Vagina (tissue), 2 donors: Measurements from ENCODE around the gene CLDN18. TPM values are rescaled to one million over a fixed set of nuclear protein-coding genes. Genes with fewer than 3 reads are reported as not detected.

ENCODE experiments used
- DNase-seq, 2 donors: peaks; one replicate each; pipeline ENCODE4 v3.0.0-alpha.2; 2017; ENCODE audit errors: extremely low spot score in 2 of 2
- H3K27ac ChIP-seq: fragments of 200-600 bp; sonication (generic); one replicate; pipeline ENCODE4 v1.5.1; 2019
- H3K27me3 ChIP-seq: fragments of 200-600 bp; sonication (generic); one replicate; pipeline ENCODE4 v1.5.1; 2019
- H3K36me3 ChIP-seq, 2 donors: fragments of 200-600 bp; sonication (generic); one replicate each; pipeline ENCODE4 v1.5.1; 2017 to 2019
- H3K4me1 ChIP-seq: fragments of 200-600 bp; sonication (generic); one replicate; pipeline ENCODE4 v1.5.1; 2019
- H3K4me3 ChIP-seq, 2 donors: fragments of 200-600 bp; sonication (generic); 1 replicate in 1 of 2; 2 replicates in 1 of 2; pipeline ENCODE4 v1.5.1; 2016 to 2019
- H3K9me3 ChIP-seq: fragments of 200-600 bp; sonication (generic); one replicate; pipeline ENCODE4 v1.5.1; 2019
- CTCF ChIP-seq, 3 experiments: fragments of 450-650 bp in 2 of 3; fragments of 200-600 bp in 1 of 3; sonication (generic) in 1 of 3; IDR thresholded peaks; one replicate each; pipeline ENCODE4 v1.5.1; 2017 to 2019; ENCODE audit warnings: antibody characterized with exemption in 3 of 3, mild to moderate bottlenecking in 2 of 3, moderate library complexity in 2 of 3
- POLR2A ChIP-seq, 2 donors: fragments of 450-650 bp; IDR thresholded peaks; one replicate each; pipeline ENCODE4 v1.6.1; 2017; ENCODE audit warnings: antibody characterized with exemption in 2 of 2, mild to moderate bottlenecking in 2 of 2, moderate library complexity in 2 of 2
- POLR2AphosphoS5 ChIP-seq, 2 donors: sonication (generic); formaldehyde crosslinking; IDR thresholded peaks; one replicate each; pipeline ENCODE4 v1.9.0; 2017; ENCODE audit warnings: antibody characterized with exemption in 2 of 2, mild to moderate bottlenecking in 2 of 2, low read depth in 1 of 2; ENCODE audit not compliant: insufficient read depth in 1 of 2
- intact Hi-C: fragments of 100-400 bp; cut with DNase I; formaldehyde crosslinking; loops from one replicate; pipeline ENCODE4 v1.15.1; 2023
- total RNA-seq: library from RNA; depleted of rRNA; stranded (reverse); fragments of >200 nt; gene quantifications from one replicate; pipeline ENCODE4 v1.2.3, GENCODE V29; 2016

Gene CLDN18
- total RNA-seq, 1 donor from 2014 or later: not detected

GRCh38 chr3:137990427-137990826 is 19.5 kb upstream of the CLDN18 start:
- TF ChIP-seq CTCF (IDR thresholded peaks at IDR 0.05) (no peak), POLR2AphosphoS5 (IDR thresholded peaks at IDR 0.05; ENCODE audit: insufficient read depth in 1 of 2, low read depth in 1 of 2) (no peak), POLR2A (IDR thresholded peaks at IDR 0.05) (no peak)
- intact Hi-C loops: no loop called here

GRCh38 chr3:137992592-137992991 is 17.4 kb upstream of the CLDN18 start:
- intact Hi-C loops: no loop called here
- DNase-seq: no peak
- H3K27ac ChIP-seq: no peak overlapping the region
- TF ChIP-seq POLR2AphosphoS5 (IDR thresholded peaks at IDR 0.05; ENCODE audit: insufficient read depth in 1 of 2, low read depth in 1 of 2) (no peak), POLR2A (IDR thresholded peaks at IDR 0.05) (no peak), CTCF (IDR thresholded peaks at IDR 0.05) (no peak)
- H3K27me3 ChIP-seq: no peaks in the 10 kb centered on the region
- no peak overlapping the region for H3K4me3 ChIP-seq
- no peaks in the 10 kb centered on the region for H3K4me1 ChIP-seq
- peaks cover 8% of the 10 kb centered on the region for H3K9me3 ChIP-seq
- no peaks in the 10 kb centered on the region for H3K36me3 ChIP-seq

More at GRCh38 chr3:137990427-137990826, 19.5 kb upstream of the CLDN18 start:
- Histone ChIP-seq H3K27ac (no peak overlapping the region), H3K27me3 (no peaks in the 10 kb centered on the region), H3K9me3 (peaks cover 8% of the 10 kb centered on the region), H3K36me3 (no peaks in the 10 kb centered on the region), H3K4me1 (no peaks in the 10 kb centered on the region), H3K4me3 (no peak overlapping the region)
- DNase-seq: no peak

- TF ChIP-seq POLR2A (IDR thresholded peaks at IDR 0.05): no peak
- no peak for TF ChIP-seq CTCF (IDR thresholded peaks at IDR 0.05)
- TF ChIP-seq POLR2AphosphoS5 (IDR thresholded peaks at IDR 0.05; ENCODE audit: insufficient read depth in 1 of 2, low read depth in 1 of 2): no peak
- H3K9me3 ChIP-seq: peaks cover 8% of the 10 kb centered on the region
- intact Hi-C loops: no loop called here
- no peaks in the 10 kb centered on the region for H3K4me1 ChIP-seq
- no peak for DNase-seq
- no peak overlapping the region for H3K4me3 ChIP-seq
- H3K27ac ChIP-seq: no peak overlapping the region
- H3K27me3 ChIP-seq: no peaks in the 10 kb centered on the region
- no peaks in the 10 kb centered on the region for H3K36me3 ChIP-seq
These were observed 11.6 kb upstream of the CLDN18 start for GRCh38 chr3:137998121-137999042.

- no peaks in the 10 kb centered on the region for H3K9me3 ChIP-seq
- H3K27ac ChIP-seq: no peak overlapping the region
- no peak for DNase-seq
- intact Hi-C loops: no loop called here
- H3K4me3 ChIP-seq: no peak overlapping the region
- H3K27me3 ChIP-seq: no peaks in the 10 kb centered on the region
- no peaks in the 10 kb centered on the region for H3K4me1 ChIP-seq
- TF ChIP-seq CTCF (IDR thresholded peaks at IDR 0.05) (no peak), POLR2AphosphoS5 (IDR thresholded peaks at IDR 0.05; ENCODE audit: insufficient read depth in 1 of 2, low read depth in 1 of 2) (no peak), POLR2A (IDR thresholded peaks at IDR 0.05) (no peak)
- no peaks in the 10 kb centered on the region for H3K36me3 ChIP-seq
These were observed 6.9 kb upstream of the CLDN18 start for GRCh38 chr3:138003069-138003468.

- no peak for TF ChIP-seq CTCF (IDR thresholded peaks at IDR 0.05)
- Histone ChIP-seq H3K4me1 (no peaks in the 10 kb centered on the region), H3K27ac (no peak overlapping the region), H3K4me3 (no peak overlapping the region), H3K36me3 (no peaks in the 10 kb centered on the region), H3K9me3 (no peaks in the 10 kb centered on the region), H3K27me3 (no peaks in the 10 kb centered on the region)
- no peak for DNase-seq
- intact Hi-C loops: no loop called here
These were observed 4.3 kb upstream of the CLDN18 start for GRCh38 chr3:138005627-138006026.
